Spleen (tissue), 7 donors: ENCODE measurements around the gene DHX35.

ENCODE experiments used
- POLR2AphosphoS5 ChIP-seq, 3 donors: sonication (generic); formaldehyde crosslinking; IDR thresholded peaks; one replicate each; pipeline ENCODE4 v1.5.1; 2017; ENCODE audit warnings: antibody characterized with exemption in 3 of 3
- TF ChIP-seq, protein P1 (sequence below), 11 experiments: fragments of 200-600 bp in 7 of 11; fragments of 450-650 bp in 4 of 11; sonication (generic) in 4 of 11; IDR thresholded peaks in 8 of 11; conservative IDR thresholded peaks in 3 of 11; 1 replicate in 7 of 11; 2 replicates in 4 of 11; pipeline versions ENCODE4 v1.4.0 to v1.8.0; 2016 to 2021; ENCODE audit warnings: antibody characterized with exemption in 11 of 11, inconsistent platforms in 4 of 11, mild to moderate bottlenecking in 1 of 11
- donor health status: DM: no; HTN: no; CAD: no; lungs with moderate emphysema.
- donor health status: DM: no; HTN: no; CAD: no.
- donor health status: DM: no; HTN: no; CAD: no.

DNA sequence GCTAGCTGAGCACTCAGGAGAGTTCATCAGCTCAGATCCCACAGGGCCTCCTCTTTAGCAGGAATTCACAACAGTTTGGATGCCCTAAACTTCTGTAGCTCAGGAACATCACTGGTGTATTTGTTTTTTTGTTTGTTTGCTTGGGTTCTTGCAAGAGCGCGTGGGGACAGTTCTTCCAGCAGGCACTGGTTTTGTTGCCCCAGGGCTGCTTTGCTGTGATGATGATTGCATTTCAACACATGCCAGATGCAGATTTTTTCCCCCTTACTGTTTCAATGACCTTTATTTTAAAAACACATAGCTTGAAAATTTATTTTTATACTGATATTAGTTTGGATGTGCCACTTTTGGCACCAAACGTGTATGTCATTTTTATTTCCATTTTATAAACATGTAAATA is 77.1 kb downstream of the DHX35 start:
- TF ChIP-seq, protein P1, sequence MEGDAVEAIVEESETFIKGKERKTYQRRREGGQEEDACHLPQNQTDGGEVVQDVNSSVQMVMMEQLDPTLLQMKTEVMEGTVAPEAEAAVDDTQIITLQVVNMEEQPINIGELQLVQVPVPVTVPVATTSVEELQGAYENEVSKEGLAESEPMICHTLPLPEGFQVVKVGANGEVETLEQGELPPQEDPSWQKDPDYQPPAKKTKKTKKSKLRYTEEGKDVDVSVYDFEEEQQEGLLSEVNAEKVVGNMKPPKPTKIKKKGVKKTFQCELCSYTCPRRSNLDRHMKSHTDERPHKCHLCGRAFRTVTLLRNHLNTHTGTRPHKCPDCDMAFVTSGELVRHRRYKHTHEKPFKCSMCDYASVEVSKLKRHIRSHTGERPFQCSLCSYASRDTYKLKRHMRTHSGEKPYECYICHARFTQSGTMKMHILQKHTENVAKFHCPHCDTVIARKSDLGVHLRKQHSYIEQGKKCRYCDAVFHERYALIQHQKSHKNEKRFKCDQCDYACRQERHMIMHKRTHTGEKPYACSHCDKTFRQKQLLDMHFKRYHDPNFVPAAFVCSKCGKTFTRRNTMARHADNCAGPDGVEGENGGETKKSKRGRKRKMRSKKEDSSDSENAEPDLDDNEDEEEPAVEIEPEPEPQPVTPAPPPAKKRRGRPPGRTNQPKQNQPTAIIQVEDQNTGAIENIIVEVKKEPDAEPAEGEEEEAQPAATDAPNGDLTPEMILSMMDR (IDR thresholded peaks at IDR 0.05 in 8 of 11, conservative IDR thresholded peaks at IDR 0.05 in 3 of 11): no peak
- no peak for TF ChIP-seq POLR2AphosphoS5 (IDR thresholded peaks at IDR 0.05)
